NAMALWA (cell line): Measurements from ENCODE around the gene BEST2.
A peak's percentile ranks its signal among the peaks of the same experiment; 100 is the strongest.
"Not testable (repeated sequence)": the region's sequence is repeated elsewhere in the genome, so short reads cannot be mapped to it uniquely, and the experiment has no call there.

Source experiments
- DNase-seq: peaks from one replicate; pipeline ENCODE4 v3.0.0-alpha.2; 2015; ENCODE audit warnings: low spot score

BEST2 gene

DNA sequence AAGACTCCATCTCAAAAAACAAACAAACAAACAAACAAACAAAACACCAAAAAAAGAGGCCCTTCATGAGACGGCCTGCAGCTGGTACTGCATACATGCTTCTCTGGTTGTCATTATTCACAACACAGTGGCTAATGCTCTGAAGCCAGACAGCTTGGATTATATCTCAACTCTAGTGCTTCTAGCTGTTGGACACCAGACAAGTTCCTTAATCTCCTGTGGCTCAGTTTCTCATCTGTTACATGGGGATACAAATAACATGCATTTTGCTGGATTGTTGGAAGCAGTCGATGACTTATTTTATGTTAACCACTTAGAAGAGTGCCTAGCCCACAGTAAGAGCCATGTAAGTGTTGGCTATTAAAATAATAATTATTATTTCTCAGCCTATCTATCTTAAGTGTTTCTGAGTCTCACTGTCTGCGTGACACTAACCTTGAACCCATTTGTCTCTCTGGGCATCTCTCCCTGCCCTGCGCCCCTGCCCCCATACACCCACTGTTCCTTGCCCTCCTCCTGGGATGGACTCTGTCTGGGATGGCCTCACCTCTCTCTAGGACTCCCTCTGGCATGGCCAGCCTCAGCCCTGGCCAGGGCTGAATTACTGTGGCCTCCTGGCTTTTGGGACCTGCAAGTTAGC is 36.6 kb downstream of the BEST2 start:
- peak; percentile 57 for DNase-seq

DNA sequence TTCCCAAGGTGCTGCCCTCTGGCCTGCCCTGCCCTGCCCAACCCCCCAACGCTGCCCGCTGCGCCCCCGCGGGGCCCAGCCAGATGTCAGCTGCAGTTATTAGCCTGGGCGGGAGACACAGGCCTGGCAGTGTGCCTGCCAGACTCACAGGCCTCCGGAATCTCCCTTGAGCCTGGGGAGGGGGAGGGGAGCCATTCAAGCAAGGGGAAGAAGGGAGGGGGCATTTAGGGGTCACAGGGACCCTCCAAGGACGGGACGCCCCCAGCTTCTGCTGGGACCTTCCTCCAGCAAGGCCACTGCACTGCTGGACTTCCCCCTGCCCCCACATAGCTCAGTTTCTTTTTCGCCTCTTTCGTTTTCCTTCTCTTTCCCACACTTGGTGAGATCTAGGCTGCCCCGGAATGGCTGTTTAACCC is 37.1 kb downstream of the BEST2 start:
- peak; percentile 78 for DNase-seq

DNA sequence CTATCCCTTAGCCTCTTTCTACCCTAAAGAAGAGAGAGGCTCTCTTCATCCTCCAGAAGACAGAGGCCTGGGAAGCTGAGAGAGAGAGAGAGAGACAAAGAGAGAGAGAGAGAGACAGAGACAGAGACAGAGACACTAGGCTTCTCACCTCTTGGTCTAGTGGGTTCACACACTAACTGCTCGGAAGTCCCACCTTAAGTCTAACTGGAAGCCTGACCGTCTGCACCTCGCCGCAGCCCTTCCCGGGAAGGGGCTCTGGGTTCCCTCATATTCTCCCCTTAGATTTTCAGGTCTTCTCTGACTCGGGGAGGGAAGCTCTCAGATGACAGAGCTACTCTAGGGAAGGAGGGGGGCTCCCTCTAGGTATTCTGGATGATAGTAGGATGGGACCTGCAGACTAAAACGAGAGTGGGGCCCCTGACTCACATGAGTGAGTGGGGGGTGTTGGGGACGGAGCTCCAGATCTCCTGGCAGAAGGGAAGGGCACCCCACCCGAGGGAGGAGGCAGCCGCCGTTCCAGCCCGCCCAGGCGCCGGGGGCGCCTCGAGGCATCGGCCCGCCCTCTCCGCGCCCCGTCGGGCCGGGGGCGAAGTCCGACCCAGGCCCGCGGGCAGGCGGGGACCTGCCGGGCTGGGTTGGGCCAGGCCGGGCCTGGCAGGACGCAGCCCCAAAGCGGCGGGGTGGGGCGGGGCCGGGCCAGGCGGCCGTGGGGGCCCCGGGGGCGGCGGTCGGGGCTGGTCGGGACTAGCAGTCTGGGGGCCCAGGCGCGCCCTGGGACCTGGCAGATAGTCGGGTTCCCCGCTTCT is 37.7 kb downstream of the BEST2 start:
- DNase-seq = peak; percentile 64

DNA sequence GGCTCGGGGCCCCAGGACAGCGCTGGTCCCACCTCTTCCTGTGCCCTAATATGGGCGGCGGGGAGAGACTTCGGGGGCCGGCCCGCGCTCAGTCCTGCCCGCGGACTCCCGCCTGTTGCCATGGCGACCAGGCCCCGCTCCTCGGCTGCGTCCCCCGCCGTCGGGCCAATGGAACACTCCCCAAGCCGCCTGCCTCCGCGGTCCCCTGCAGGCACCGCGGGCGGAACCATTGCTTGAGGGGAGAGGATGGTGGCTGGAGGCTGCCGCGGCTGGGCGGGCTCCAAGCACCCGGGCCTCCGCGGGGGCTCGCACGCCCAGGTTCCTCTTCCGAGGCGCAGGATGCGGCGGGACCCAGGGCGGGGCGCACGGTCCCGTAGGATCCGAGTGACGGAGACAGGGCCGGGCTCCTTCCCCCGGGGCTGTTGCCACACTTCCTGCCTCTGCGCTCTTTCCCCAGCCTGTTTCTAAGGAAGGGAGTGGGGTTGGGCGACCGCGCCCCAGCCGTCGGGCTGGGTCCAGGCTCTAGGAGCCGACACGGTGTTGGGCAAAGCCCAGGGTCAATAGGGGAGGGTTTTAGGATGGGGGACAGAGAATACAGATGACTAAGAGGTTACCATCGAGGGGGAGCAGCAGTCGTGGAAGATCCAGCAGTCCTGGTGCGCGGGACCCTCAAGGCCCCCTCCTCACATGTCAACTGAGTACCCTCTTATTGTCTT is 38.5 kb downstream of the BEST2 start:
- peak; percentile 98 for DNase-seq

DNA sequence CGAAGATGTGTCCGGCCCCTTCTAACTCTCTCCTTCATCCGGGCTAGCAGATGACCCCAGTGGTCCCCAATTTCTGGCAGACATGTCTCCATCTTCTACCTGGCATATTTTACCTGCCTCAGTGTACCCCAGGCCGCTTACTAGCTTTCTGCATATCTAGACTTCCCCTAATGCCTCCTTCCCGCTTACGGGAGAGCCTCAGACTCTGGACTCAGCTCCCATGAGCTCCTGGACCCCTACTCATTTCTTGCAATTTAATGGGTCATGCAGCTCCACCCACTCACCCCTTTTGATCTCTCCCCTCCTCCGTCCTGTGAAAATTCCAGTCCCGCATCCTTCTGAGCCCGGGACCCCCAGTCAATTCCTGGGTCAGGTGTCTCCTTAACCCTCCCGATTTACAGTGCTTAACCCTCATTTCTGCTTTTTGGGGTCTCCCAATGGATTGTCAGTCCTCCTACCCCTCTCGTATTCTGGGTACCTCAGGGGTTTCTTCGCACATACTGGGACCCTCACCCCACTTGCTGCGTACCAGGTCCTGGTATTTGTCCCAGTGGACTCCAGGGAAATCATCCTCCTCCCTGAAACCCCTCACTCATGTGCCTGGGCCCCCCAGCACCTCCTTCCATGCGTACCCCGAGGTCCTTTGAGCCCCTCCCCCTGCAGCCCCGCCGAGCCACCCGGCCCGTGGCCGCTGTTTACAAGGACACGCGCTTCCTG is 39.2 kb downstream of the BEST2 start:
- DNase-seq = no peak

DNA sequence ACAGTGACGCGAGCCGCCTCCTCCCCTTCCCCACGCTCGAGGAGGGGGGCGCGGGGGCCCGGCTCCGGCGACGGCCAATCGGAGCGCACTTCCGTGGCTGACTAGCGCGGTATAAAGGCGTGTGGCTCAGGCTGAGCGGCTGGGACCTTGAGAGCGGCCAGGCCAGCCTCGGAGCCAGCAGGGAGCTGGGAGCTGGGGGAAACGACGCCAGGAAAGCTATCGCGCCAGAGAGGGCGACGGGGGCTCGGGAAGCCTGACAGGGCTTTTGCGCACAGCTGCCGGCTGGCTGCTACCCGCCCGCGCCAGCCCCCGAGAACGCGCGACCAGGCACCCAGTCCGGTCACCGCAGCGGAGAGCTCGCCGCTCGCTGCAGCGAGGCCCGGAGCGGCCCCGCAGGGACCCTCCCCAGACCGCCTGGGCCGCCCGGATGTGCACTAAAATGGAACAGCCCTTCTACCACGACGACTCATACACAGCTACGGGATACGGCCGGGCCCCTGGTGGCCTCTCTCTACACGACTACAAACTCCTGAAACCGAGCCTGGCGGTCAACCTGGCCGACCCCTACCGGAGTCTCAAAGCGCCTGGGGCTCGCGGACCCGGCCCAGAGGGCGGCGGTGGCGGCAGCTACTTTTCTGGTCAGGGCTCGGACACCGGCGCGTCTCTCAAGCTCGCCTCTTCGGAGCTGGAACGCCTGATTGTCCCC is 39.9 kb downstream of the BEST2 start, which contains the start of gene JUNB:
Gene JUNB (plus strand): TSS at position 142 of the 706 bp plus-strand sequence. CDS start 286 bp downstream, at position 428.
- peak; percentile 96 for DNase-seq

DNA sequence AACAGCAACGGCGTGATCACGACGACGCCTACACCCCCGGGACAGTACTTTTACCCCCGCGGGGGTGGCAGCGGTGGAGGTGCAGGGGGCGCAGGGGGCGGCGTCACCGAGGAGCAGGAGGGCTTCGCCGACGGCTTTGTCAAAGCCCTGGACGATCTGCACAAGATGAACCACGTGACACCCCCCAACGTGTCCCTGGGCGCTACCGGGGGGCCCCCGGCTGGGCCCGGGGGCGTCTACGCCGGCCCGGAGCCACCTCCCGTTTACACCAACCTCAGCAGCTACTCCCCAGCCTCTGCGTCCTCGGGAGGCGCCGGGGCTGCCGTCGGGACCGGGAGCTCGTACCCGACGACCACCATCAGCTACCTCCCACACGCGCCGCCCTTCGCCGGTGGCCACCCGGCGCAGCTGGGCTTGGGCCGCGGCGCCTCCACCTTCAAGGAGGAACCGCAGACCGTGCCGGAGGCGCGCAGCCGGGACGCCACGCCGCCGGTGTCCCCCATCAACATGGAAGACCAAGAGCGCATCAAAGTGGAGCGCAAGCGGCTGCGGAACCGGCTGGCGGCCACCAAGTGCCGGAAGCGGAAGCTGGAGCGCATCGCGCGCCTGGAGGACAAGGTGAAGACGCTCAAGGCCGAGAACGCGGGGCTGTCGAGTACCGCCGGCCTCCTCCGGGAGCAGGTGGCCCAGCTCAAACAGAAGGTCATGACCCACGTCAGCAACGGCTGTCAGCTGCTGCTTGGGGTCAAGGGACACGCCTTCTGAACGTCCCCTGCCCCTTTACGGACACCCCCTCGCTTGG is 40.7 kb downstream of the BEST2 start:
- DNase-seq = peak; percentile 90

DNA sequence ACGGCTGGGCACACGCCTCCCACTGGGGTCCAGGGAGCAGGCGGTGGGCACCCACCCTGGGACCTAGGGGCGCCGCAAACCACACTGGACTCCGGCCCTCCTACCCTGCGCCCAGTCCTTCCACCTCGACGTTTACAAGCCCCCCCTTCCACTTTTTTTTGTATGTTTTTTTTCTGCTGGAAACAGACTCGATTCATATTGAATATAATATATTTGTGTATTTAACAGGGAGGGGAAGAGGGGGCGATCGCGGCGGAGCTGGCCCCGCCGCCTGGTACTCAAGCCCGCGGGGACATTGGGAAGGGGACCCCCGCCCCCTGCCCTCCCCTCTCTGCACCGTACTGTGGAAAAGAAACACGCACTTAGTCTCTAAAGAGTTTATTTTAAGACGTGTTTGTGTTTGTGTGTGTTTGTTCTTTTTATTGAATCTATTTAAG is 41.3 kb downstream of the BEST2 start:
- DNase-seq = no peak

DNA sequence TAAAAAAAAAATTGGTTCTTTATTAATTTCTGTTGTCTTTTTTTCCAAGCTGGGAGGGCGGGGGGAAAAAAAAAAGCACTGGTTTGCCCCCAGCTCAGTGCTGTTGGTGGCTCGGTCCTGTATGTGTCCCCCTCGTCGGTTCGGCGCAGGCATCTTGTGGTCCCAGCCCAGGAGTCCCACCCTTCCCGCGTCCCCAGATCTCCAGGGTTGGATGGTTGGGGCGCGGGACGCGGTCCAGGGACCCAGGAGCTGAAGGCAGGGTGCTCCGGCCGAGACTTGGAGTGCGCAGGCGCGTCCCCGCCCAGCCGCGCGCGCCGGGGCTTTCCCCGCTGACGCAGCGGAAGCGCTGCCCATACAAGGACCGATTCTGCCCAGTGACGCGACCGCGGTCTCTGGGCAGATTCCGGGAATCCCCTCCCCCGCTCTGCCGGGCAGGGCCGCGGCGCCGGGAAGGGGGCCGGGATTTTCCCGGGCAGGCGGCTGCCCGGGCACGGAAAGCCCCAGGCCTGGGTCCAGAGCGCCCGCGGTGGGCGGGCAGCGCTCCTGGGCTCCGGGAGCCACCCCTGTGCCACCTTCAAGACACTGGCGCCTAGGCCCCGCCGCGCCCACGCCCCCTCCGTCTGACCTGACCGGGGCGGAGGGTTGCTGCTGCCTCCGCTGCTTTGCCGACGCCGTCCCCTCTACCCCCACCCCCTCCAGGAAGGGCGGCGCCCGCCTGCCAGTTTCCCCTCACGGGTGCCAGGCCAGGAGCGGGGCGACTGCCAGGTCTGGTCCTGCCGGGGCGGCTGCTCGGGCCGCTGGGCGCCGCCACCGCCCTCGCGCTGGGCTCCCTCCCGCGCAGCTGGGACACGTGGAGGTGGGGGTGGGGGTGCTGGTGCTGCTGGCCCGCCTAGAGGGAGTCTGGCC is 42.0 kb downstream of the BEST2 start:
- DNase-seq = peak; percentile 95

DNA sequence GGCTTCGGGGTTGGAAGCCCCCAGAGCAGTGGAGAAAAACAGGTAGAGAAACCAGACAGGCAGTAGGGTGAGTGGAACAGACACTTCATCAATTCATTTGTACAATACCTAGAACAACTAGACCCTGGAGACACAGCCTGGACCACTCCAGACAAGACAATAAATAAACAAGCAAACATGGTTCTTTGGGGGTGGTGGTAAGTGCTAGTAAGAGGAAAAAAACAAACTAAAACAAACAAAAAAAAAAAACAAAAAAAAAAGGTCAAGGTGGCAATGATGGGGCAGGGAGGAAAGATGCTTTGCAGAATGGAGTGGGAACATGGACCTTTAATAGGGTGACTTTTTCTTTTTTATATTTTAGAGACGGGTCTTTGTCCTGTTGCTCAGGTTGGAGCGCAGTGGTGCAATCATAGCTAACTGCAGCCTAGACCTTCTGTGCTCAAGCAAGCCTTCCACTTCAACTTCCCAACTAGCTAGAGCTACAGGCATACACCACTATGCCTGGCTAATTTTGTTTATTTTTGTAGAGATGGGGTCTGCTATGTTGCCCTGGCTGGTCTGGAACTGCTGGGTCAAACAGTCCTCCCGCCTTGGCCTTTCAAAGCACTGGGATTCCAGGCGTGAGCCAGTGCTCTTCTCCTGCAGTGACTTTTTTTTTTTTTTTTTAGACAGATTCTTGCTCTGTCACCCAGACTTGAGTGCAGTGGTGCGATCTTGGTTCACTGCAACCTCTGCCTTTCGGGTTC is 42.8 kb downstream of the BEST2 start:
- no peak for DNase-seq

DNA sequence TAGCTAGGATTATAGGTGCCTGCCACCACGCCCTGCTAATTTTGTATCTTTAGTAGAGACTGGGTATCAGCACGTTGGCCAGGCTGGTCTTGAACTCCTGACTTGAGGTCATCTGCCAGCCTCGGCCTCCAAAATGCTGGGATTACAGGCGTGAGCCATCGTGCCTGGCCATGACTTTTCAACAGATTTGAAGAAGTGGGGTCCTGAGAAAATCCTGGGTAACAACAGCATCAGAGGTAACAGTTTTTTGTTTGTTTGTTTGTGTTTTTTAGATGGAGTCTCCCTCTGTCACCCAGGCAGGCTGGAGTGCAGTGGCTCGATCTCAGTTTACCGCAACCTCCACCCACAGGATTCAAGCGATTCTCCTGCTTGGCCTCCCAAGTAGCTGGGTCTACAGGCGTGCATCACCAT is 43.4 kb downstream of the BEST2 start:
- no peak for DNase-seq

DNA sequence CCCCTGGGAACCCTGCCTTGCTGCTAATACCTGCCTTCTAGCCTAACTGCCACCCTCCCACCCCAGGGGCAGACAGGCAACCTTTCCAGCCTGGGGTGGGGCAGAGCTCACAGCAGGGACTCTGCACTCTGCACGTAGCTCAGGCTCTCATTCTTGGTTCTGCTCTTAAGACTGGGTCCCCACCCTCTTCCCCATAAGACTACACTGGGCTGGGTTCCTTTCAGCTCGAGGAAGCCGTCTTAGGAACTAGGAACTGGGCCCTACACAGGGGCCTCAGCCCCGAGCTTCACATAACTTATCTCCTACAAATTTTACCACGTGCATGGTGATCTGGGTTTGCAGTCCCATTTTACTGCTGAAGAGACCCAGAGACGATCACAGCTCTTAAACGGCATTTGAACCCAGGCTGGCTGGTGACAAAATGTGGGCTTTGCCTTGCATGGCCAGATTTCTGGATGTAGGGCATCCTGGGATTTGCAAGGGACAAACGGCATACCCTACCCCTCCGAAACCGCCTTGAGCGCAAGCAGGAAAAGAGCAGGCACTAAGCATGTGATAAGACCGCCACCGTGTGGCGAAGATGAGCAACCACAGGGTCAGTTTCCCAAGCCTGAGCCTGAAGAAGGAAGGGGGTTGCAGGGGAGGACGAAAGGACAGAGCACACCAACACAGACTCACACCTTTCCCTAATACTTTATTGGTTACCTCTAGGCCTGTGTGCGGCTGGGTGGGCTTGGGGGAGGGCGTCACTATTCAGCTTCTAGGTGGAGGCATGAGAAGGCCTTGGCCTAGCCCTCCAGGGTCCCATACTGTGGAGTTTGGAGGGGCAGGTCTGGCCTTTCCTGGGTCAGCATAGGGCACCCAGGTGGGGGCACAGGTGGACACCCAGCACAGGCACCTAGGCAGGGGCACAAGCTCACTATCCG is 44.8 kb downstream of the BEST2 start:
- DNase-seq = peak; percentile 89

DNA sequence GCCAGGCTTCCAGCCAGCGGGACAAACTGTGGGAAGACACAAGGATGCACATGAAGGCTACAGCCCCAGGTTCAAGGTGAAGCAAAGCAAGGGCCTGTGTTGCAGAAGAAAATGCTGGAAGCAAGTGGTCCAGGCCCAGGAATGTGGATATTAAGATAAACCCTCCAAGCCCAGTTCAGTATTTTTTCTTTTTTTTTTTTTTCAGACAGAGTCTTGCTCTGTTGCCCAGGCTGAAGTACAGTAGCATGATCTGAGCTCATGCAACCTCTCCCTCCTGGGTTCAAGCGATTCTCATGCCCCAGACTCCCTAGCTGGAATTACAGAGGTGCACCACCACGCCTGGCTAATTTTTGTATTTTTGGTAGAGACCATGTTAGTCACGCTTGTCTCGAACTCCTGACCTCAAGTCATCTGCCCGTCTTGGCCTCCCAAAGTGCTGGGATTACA is 45.6 kb downstream of the BEST2 start:
- DNase-seq = no peak

DNA sequence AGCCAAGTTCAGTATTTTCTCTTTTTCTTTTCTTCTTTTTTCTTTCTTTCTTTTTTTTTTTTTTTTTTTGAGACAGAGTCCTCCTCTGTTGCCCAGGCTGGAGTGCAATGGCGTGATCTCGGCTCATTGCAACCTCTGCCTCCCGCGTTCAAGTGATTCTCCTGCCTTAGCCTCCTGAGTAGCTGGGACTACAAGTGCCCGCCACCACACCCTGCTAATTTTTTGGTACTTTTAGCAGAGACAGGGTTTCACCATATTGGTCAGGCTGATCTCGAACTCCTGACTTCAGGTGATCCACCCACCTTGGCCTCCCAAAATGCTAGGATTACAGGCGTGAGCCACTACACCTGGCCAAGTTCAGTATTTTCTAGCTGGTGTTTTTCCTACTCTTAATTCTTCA is 46.0 kb downstream of the BEST2 start:
- DNase-seq = not testable (repeated sequence)

DNA sequence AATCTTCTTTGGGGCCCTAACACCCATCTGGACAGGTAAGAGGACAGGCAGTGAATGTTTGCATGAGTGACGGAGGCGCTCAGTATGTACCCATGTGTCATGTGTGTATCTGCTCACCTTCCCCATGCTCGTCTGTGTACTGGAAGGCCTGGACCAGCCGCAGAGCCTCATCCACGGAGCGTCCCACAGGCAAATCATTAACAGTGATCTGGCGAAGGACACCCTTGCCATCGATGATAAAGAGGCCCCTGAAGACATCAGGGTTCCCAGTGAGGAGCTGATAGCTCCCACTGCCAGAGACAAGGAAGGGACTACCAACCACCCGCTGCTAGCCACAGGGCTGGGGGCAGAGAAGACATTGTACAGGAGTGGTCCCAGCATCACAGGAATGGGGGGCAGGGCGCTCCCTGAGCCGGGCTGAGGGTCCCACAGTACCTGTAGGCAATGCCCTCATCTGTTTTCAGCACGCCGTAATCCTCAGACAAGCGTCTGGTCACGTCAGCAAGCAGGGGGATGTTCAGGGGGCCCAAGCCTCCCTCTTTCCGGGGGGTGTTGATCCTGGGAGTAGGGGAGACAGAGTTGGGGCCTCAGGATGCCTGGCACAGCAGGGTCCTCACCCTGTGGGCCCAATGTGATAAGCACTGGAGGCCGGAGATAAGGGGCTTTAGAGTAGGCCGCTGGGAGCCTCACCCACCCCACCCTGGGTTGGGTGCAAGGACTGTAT is 48.3 kb downstream of the BEST2 start:
- no peak for DNase-seq

DNA sequence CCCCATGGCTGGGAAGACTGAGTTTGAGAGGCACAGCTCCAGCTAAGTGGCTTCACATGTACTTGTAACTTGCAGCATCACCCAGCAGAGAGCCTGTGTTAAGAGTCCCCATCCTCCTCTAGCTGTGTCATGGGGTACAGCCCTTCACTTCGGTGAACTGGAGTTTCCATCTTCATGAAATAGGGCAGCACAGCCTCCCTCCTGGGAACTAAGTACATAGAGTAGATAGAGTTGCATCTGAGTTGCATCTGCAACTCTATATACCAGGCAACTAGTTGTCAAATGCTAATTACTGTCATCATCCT is 48.8 kb downstream of the BEST2 start:
- no peak for DNase-seq

DNA sequence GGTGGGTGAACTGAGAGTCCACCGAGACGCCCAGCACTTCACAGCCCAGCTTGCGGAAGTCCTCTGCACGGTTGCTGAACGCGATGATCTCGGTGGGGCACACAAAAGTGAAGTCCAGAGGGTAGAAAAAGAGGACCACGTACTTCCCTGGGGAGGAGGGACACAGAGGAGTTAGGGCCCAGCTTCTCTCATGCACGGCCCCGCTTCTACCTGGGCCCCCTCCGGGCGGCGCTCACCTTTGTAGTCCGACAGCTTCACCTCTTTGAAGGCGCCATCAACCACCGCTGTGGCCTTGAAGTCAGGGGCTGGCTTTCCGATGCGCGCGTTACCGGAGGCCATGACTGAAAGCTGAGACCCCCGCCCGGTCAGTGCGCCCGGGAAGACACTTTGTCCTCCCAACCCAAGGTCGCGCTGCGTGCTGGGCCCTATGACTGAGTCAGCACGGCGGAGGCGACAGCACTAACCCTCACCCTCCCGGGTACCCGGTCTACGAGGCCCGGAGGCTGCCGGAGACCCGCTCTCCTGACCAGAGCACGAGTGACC is 49.4 kb downstream of the BEST2 start:
- no peak for DNase-seq
